Stimulated activated CD8-positive, alpha-beta memory T cell treated with anti-CD3 and anti-CD28 coated beads, Interleukin-4, amount 100 ng/mL, for 24 hours (primary cell): ENCODE results near the gene C1orf226.
"Not testable (repeated sequence)": the region's sequence is repeated elsewhere in the genome, so short reads cannot be mapped to it uniquely, and the experiment has no call there.

Source experiments
- DNase-seq: peaks from one replicate; pipeline ENCODE4 v3.0.0-alpha.2; 2020; ENCODE audit warnings: low read depth

C1orf226 gene

DNA sequence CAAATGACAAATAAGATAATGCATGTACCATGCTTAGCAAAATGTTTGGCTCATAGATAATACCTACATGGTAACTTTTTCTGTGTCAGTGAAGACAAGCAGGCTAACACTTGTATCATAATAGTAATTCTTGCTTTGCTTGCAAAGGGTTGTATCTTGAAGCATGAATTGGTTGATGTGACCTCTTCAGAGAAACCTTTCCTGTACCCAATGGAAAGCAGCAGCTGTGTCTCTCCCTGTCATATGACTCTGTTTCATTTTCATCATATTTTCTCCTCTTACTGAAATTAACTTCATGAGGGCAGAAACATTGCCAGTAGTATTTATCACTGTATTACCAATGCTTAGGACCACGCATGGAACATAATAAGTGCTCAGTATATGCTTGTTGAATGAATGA, 26.0 kb downstream of the C1orf226 start:
- no peak for DNase-seq

DNA sequence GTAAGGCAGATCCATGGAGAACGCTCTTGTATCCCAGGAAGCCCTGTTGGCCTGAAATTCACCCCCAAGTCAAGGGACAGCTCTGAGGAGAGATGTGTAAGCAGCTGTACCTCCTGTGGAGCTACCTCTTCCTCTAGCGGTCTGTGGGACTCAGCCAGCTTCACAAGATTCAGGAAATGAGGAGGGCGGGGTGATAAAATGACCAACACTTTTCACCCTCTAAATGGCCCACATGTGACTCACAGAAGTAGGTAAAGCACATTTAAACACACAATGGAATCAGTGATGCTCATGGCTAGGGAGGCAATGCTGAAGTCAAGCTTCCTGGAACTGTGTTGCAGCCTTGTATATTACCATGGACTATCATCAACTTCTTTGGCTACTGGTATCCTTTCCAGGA, 30.5 kb downstream of the C1orf226 start, which contains the start of gene SH2D1B:
TSS of gene SH2D1B (minus strand) at position 135 of the 400 bp plus-strand sequence. CDS start at position 15, 120 bp downstream.
- DNase-seq: no peak

DNA sequence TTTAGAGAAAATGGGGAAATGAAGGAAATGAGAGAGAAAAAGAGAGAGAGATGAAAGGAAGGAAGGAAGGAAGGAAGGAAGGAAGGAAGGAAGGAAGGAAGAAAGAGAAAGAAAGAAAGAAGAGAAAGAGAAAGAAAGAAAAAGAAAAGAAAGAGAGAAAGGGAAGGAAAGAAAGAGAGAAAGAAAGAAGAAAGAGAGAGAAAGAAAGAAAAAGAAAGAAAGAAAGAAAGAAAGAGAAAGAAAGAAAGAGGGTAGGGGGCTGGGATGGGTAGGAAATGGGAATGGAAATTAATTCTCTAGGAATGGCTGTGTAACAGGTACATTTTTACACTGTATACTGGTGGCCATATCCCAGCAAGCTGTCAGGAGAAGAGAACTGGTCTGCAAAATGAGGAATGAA, 34.7 kb downstream of the C1orf226 start:
- DNase-seq: no peak

DNA sequence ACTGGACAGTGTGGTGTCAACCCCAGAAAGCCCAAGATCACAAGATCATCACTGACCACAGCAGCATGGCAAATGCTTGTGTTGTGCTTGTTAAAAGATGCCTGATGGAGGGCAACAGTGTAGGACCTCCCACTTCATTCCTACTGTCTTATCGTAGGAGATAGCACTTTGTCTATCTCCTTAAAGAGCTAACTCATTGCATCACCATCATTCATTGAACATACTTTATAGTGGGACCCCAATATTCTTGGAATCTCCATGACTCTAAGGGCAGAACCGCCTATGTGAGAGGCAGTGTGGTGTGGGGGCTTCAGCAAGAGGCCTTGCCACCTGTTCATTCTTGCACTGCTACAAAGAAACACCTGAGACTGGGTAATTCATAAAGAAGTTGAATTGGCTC, 35.4 kb downstream of the C1orf226 start:
- no peak for DNase-seq

DNA sequence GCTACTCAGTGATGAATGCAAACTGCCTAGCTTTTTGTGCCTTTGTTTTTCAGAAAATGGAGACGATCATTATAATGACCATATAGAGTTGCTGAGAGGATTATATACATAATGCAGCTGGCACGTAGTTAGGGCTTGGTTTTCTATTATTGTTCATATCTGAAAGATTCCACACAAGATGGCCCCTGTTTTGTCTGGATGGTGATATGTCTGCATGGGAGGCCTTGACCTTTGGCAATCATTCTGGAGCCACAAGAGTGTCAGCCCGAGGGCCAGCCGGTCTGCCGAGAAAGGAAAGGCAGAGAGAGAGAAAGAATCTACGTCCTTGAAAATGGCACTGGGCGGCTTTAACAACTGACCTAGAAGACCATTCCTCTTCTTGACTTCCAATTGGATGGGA, 36.1 kb downstream of the C1orf226 start:
- no peak for DNase-seq

DNA sequence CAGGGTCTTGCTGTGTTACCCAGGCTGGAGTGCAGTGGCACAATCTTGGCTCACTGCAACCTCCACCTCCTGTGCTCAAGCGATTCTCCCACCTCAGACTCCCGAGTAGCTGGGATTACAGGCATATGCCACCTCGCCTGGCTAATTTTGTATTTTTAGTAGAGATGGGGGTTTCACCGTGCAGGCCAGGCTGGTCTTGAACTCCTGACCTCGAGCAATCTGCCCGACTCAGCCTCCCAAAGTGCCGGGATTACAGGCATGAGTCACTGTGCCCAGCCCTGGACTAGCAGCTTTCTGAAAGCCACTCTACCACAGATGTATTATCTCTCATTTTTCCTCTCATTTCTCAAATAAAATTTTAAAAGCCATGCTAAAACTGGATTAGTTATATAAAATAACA, 37.1 kb downstream of the C1orf226 start:
- not testable (repeated sequence) for DNase-seq

DNA sequence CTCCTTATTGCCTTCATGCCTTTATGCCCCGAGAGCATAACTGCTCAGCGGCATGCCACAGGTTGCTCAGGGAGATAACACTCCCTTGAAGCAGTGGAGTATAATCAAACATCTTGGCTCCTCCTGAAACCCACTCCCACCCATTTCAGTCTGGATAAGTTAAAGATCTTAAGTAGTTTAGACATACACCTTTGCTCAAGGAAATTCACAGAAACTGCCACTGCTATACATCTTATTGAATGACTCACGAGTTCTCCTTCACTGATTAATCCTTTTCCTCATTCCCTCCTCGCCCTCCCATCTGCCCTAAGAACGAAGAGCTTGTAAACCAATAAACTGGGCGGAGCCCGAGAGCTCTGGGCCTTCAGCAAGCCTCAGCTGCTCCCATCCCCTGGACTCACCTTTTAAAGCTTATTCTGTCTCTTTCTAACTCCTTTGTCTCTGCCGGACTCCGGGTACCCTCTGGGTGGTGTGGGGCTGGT, 38.0 kb downstream of the C1orf226 start:
- not testable (repeated sequence) for DNase-seq

DNA sequence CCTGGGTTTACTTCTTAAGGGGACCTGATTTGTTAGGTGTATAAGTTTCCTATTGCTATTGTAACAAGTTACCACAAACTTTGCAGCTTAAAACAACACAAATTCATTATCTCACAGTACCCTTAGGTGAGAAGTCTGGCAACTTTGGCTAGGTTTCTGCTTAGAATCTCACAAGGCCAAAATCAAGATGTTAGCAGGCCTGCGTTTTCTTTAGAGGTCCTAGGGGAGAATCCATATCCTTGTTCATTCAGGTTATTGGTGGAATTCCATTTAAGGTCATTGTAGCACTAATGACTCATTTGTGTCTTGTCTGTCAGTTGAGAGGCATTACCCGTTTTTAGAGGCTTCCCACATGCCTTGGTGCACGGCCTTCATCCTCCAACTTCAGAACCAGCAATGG, 38.6 kb downstream of the C1orf226 start:
- no peak for DNase-seq

DNA sequence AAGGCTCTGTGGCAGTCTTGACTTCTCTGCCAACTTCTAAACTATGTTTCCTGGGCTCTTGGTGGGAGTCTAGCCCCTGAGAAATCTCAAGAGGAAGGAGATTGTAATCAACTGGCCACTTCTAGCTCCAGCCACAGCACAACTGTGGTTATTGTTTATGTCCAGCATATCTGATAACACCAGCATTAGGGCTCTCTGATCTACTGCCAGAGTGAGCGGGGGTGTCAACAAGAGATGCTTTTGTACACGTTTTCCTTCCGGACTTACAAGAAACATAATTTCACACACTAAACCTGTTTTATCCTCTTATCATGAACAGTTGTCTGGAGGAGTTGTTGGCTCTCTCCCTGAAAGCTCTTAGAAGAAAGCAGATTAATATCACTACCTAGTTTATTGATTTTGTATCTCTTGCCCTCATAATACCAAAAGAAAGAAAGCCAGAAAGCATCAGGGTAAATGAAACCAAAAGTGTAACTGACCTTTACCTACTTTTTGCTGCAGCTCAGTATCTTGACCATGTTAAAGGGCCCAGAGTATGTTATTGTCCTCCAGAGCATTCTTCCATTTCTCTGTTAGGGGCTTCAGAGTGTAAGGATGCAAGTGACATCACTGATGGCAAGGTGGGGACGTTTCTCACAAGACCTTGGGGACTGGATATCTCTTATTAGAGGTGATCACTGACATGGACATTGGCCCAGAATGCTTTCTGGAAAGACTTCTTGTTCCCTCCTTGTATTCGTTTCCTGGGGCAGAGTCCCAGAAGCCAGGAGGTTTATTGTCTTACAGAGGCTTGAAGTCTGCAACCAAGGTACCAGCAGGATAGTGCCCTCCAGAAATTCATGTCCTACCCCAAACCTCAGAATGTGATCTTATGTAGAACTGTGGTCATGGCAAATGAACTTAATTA, 40.0 kb downstream of the C1orf226 start:
- no peak for DNase-seq

DNA sequence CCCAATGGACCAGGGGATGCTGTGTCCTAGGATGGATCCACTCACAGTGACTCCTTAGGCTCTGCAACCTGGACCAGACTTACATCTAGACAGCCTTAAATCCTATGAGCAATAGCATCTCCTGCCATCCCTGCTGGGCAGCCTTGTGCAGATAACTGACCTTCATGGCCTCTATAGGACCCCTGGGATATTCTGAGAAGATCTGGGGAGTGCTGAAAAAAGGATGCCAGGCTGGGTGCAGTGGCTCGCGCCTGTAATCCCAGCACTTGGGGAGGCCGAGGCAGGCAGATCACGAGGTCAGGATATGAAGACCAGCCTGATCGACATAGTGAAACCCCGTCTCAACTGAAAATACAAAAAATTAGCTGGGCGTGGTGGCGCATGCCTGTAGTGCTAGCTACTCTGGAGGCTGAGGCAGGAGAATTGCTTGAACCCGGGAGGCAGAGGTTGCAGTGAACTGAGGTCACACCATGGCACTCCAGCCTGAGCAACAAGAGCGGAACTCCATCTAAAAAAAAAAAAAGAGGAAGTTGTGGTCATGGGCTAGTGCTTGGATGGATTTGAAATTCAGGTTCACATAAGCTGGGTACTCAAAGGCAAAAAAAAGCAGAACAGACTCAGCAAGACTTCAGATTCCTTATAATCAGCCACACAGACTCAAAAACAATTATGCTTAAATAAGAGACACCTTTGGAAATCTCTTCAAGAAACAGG, 41.3 kb downstream of the C1orf226 start:
- no peak for DNase-seq

DNA sequence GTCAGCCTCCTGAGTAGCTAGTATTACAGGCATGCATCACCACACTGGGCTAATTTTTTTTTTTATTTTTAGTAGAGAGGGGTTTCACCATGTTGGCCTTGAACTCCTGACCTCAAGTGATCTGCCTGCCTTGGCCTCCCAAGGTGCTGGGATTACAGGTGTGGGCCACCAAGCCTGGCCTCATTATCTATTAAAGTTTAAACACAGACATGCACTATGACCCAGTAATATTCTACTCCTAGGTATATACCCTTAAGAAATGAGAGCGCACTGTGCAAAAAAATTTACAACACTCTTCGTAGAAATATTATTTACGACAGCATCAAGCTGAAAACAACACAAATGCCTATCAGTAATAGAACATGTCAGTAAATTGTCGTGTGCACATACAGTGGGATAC, 49.1 kb downstream of the C1orf226 start:
- DNase-seq: no peak

DNA sequence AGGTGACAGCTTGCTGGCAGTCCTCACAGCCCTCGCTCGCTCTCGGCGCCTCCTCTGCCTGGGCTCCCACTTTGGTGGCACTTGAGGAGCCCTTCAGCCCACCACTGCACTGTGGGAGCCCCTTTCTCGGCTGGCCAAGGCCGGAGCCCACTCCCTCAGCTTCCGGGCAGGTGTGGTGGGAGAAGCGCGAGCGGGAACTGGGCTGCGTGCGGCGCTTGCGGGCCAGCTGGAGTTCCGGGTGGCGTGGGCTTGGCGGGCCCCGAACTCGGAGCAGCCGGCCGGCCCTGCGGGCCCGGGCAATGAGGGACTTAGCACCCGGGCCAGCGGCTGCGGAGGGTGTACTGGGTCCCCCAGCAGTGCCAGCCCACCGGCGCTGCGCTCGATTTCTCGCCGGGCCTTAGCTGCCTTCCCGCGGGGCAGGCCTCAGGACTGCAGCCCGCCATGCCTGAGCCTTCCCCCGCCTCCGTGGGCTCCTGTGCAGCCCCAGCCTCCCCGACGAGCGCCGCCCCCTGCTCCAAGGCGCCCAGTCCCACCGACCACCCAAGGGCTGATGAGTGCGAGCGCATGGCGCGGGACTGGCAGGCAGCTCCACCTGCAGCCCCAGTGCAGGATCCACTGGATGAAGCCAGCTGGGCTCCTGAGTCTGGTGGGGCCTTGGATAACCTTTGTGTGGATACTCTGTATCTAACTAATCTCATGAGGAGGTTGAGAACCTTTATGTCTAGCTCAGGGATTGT, 51.6 kb downstream of the C1orf226 start:
- not testable (repeated sequence) for DNase-seq
